HL-60 (cell line): Measurements from ENCODE around the gene KIAA1549.

ENCODE experiments used
- DNase-seq, 2 experiments: peaks; one replicate each; pipeline ENCODE4 v3.0.0-alpha.2; 2010 to 2020; ENCODE audit warnings: low read depth in 1 of 2, low spot score in 1 of 2
- H3K27ac ChIP-seq: fragments of 250-450 bp; sonication (Bioruptor Pico); replicated peaks from 2 replicates; pipeline ENCODE4 v1.5.1; 2020; ENCODE audit warnings: mild to moderate bottlenecking, moderate library complexity
- H3K27me3 ChIP-seq: fragments of 250-450 bp; sonication (Bioruptor Pico); 2 replicates; pipeline ENCODE4 v1.5.1; 2021; ENCODE audit warnings: mild to moderate bottlenecking, moderate library complexity; ENCODE audit not compliant: insufficient read depth, poor library complexity, severe bottlenecking
- H3K4me3 ChIP-seq: replicated peaks from 2 replicates; pipeline ENCODE4 v1.5.1; 2011; ENCODE audit warnings: mild to moderate bottlenecking, control low read depth, low read length; ENCODE audit not compliant: insufficient read depth
- CTCF ChIP-seq: IDR thresholded peaks from one replicate; pipeline ENCODE4 v1.5.1; 2011; ENCODE audit warnings: low read length, control low read depth, inconsistent platforms; ENCODE audit not compliant: insufficient read depth
- GABPA ChIP-seq: IDR thresholded peaks from 2 replicates; pipeline ENCODE4 v1.6.1; 2012; ENCODE audit warnings: low read depth
- POLR2AphosphoS5 ChIP-seq: IDR thresholded peaks from 2 replicates; pipeline ENCODE4 v1.6.1; 2012; ENCODE audit warnings: low read depth
- REST ChIP-seq: IDR thresholded peaks from 2 replicates; pipeline ENCODE4 v1.6.1; 2012; ENCODE audit warnings: low read depth; ENCODE audit not compliant: insufficient replicate concordance
- SPI1 ChIP-seq: IDR thresholded peaks from 2 replicates; pipeline ENCODE4 v1.6.1; 2012; ENCODE audit warnings: low read depth, mild to moderate bottlenecking, borderline replicate concordance

KIAA1549 gene

DNA sequence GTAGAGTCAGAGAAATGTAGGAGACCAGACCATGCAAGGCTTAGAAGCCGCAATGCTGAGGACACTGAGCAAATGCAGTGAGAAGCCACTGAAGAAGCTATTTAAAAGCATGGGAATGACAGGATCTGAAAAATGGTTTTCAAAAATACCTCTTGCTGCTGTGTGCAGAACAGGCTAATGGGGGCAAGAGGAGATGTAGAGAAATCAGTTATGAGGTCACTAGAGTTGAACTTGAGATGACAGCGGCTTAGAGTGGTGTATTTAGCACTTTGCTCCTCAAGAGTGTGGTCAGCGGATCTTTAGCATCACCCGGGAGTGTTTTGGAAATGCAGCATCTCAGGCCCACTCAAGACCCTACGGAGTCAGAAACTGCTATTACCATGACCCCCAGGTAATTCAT lies 48.8 kb downstream of the KIAA1549 start:
- Histone ChIP-seq H3K27ac (no peak overlapping the region), H3K27me3 (no peaks in the 10 kb centered on the region), H3K4me3 (no peak overlapping the region)
- TF ChIP-seq REST (no peak), SPI1 (no peak), CTCF (no peak), POLR2AphosphoS5 (no peak), GABPA (no peak)
- no peak for DNase-seq

- H3K4me3 ChIP-seq = no peak overlapping the region
- DNase-seq = no peak
- no peaks in the 10 kb centered on the region for H3K27me3 ChIP-seq
- TF ChIP-seq SPI1 (no peak), POLR2AphosphoS5 (no peak), CTCF (no peak), REST (no peak)
- no peak overlapping the region for H3K27ac ChIP-seq
Observed at GRCh38 chr7:138929969-138930368, 51.2 kb downstream of the KIAA1549 start.

- H3K4me3 ChIP-seq = no peak overlapping the region
- no peak overlapping the region for H3K27ac ChIP-seq
- TF ChIP-seq REST (no peak), SPI1 (no peak), POLR2AphosphoS5 (no peak), CTCF (no peak), GABPA (no peak)
- no peaks in the 10 kb centered on the region for H3K27me3 ChIP-seq
- no peak for DNase-seq
Observed at GRCh38 chr7:138926241-138926612, 55.0 kb downstream of the KIAA1549 start.
